ENCODE measurements around the gene OR5C1.
"Not testable (repeated sequence)": the region's sequence is repeated elsewhere in the genome, so short reads cannot be mapped to it uniquely, and the experiment has no call there.

The OR5C1 gene

GRCh38 chr9:122800066-122801060 is 11.6 kb downstream of the OR5C1 start, which contains the start of gene OR1K1:
Gene OR1K1, plus strand, starts transcription at chr9:122800123. Its CDS starts 0 bp downstream, at chr9:122800123.
- Mint-ChIP-seq H3K9me3 (no peaks in the 10 kb centered on the region), H3K27ac (no peak within 1 kb of the TSS), H3K4me1 (ENCODE audit: low read depth) (peaks cover 3% of the 10 kb centered on the region), H3K27me3 (no peaks in the 10 kb centered on the region), H3K4me3 (no peak within 1 kb of the TSS), H3K36me3 (ENCODE audit: low read depth) (no peaks in the 10 kb centered on the region)
- no peak for DNase-seq

- Mint-ChIP-seq H3K27ac (peak overlapping the region; percentile 90), H3K9me3 (peaks cover 7% of the 10 kb centered on the region), H3K4me3 (no peak overlapping the region), H3K4me1 (ENCODE audit: low read depth) (peaks cover 26% of the 10 kb centered on the region), H3K36me3 (ENCODE audit: low read depth) (peaks cover 5% of the 10 kb centered on the region), H3K27me3 (no peaks in the 10 kb centered on the region)
- no peak for DNase-seq
Observed at GRCh38 chr9:122806661-122807060, 17.9 kb downstream of the OR5C1 start.

DNA sequence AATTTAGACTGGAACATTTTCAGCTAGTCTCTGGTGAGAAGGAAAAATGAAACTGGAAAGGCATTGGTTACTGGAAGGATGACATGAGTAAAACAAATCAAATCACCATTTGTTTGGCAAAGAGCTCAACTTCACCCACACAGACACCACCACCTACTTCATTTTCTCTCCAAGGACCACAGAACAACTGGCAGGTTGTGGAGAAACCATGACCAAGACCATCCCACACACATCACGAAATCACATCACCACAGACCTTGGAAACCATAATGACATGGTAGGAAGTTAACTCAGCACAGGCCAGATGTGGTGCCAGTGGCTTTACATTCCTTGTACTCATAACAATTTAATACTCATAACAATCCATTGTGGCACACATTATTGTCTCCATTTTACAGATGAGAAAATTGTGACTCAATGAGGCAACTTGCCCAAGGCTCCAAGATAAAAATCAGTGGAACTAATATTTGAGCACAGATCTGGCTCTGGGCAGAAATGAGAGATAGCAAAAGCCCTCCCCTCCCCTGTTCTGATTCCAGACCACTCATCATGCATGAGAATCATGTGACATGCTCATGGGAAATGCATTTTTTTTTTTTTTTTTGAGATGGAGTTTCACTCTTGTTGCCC is 18.7 kb downstream of the OR5C1 start:
- peaks cover 7% of the 10 kb centered on the region for H3K9me3 Mint-ChIP-seq
- H3K4me3 Mint-ChIP-seq: no peak overlapping the region
- H3K36me3 Mint-ChIP-seq (ENCODE audit: low read depth): peaks cover 5% of the 10 kb centered on the region
- peaks cover 26% of the 10 kb centered on the region for H3K4me1 Mint-ChIP-seq (ENCODE audit: low read depth)
- no peaks in the 10 kb centered on the region for H3K27me3 Mint-ChIP-seq
- DNase-seq: no peak
- peak overlapping the region; percentile 90 for H3K27ac Mint-ChIP-seq

GRCh38 chr9:122808141-122808540 is 19.4 kb downstream of the OR5C1 start:
- Mint-ChIP-seq H3K36me3 (ENCODE audit: low read depth) (peaks cover 5% of the 10 kb centered on the region), H3K27ac (peak overlapping the region; percentile 90), H3K4me1 (ENCODE audit: low read depth) (peaks cover 26% of the 10 kb centered on the region), H3K9me3 (peaks cover 7% of the 10 kb centered on the region), H3K4me3 (no peak overlapping the region), H3K27me3 (no peaks in the 10 kb centered on the region)
- no peak for DNase-seq

- H3K27me3 Mint-ChIP-seq; DNase-seq; H3K9me3 Mint-ChIP-seq; H3K27ac Mint-ChIP-seq; H3K4me3 Mint-ChIP-seq; H3K36me3 Mint-ChIP-seq (ENCODE audit: low read depth): not testable (repeated sequence)
- H3K4me1 Mint-ChIP-seq (ENCODE audit: low read depth): peaks cover 26% of the 10 kb centered on the region
Observed at GRCh38 chr9:122809261-122809660, 20.5 kb downstream of the OR5C1 start.

DNA sequence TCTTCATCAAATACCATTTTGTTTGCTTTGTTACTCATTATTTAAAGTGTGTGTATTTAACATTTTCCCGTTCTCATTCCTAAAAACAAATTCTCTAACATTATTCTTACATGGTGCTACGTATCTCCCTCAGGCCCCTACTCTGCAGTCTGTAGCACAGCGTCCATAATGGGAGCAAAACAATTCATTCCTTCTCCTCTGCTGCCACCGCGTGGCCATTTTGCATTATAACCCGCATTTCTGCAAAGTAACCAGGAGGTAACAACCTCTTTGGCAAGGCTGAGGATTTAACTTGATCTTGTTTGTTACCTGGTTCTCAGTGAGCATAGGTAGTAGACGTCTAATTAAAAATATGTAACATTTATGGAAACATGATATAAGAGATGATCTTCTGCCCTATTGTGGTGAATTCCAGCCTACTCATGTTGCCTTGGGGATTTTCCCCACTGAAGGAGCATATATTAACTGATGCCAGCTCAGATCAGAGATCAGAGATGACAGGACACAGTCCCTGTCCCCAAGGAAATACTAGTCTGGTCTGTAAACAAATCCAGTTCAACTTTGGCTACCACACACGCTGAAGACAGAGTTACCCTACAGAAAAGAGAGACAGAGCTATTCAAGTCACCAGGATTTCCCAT is 21.7 kb downstream of the OR5C1 start:
- H3K27ac Mint-ChIP-seq: no peak overlapping the region
- H3K9me3 Mint-ChIP-seq: peaks cover 7% of the 10 kb centered on the region
- peaks cover 5% of the 10 kb centered on the region for H3K36me3 Mint-ChIP-seq (ENCODE audit: low read depth)
- peaks cover 32% of the 10 kb centered on the region for H3K4me1 Mint-ChIP-seq (ENCODE audit: low read depth)
- no peaks in the 10 kb centered on the region for H3K27me3 Mint-ChIP-seq
- peak; percentile 81 for DNase-seq
- no peak overlapping the region for H3K4me3 Mint-ChIP-seq

GRCh38 chr9:122812736-122813135 is 24.0 kb downstream of the OR5C1 start:
- DNase-seq: no peak
- H3K9me3 Mint-ChIP-seq: no peaks in the 10 kb centered on the region
- peaks cover 35% of the 10 kb centered on the region for H3K4me1 Mint-ChIP-seq (ENCODE audit: low read depth)
- H3K27me3 Mint-ChIP-seq: no peaks in the 10 kb centered on the region
- H3K36me3 Mint-ChIP-seq (ENCODE audit: low read depth): peaks cover 12% of the 10 kb centered on the region
- H3K4me3 Mint-ChIP-seq: no peak overlapping the region
- H3K27ac Mint-ChIP-seq: no peak overlapping the region

- Mint-ChIP-seq H3K36me3 (ENCODE audit: low read depth) (peaks cover 21% of the 10 kb centered on the region), H3K27me3 (no peaks in the 10 kb centered on the region), H3K9me3 (no peaks in the 10 kb centered on the region), H3K4me1 (ENCODE audit: low read depth) (peaks cover 25% of the 10 kb centered on the region), H3K27ac (peak overlapping the region; percentile 31), H3K4me3 (no peak overlapping the region)
- DNase-seq: no peak
Observed at GRCh38 chr9:122814545-122814944, 25.8 kb downstream of the OR5C1 start.

- Mint-ChIP-seq H3K27ac (peak overlapping the region; percentile 91), H3K36me3 (ENCODE audit: low read depth) (peaks cover 31% of the 10 kb centered on the region), H3K4me3 (peak overlapping the region; percentile 55), H3K9me3 (no peaks in the 10 kb centered on the region), H3K27me3 (no peaks in the 10 kb centered on the region), H3K4me1 (ENCODE audit: low read depth) (peaks cover 35% of the 10 kb centered on the region)
- DNase-seq: no peak
Observed at GRCh38 chr9:122815544-122815943, 26.8 kb downstream of the OR5C1 start.

- no peaks in the 10 kb centered on the region for H3K27me3 Mint-ChIP-seq
- no peaks in the 10 kb centered on the region for H3K9me3 Mint-ChIP-seq
- peak overlapping the region; percentile 91 for H3K27ac Mint-ChIP-seq
- peak overlapping the region; percentile 55 for H3K4me3 Mint-ChIP-seq
- peak; percentile 51 for DNase-seq
- H3K4me1 Mint-ChIP-seq (ENCODE audit: low read depth): peaks cover 38% of the 10 kb centered on the region
- peaks cover 37% of the 10 kb centered on the region for H3K36me3 Mint-ChIP-seq (ENCODE audit: low read depth)
Observed at GRCh38 chr9:122816163-122816867, 27.6 kb downstream of the OR5C1 start.

GRCh38 chr9:122819326-122819725 is 30.6 kb downstream of the OR5C1 start:
- no peak for DNase-seq
- Mint-ChIP-seq H3K4me1 (ENCODE audit: low read depth) (peaks cover 54% of the 10 kb centered on the region), H3K36me3 (ENCODE audit: low read depth) (peaks cover 61% of the 10 kb centered on the region), H3K4me3 (no peak overlapping the region), H3K27me3 (no peaks in the 10 kb centered on the region), H3K27ac (peak overlapping the region; percentile 47), H3K9me3 (no peaks in the 10 kb centered on the region)

GRCh38 chr9:122819791-122820489 is 31.2 kb downstream of the OR5C1 start:
- Mint-ChIP-seq H3K36me3 (ENCODE audit: low read depth) (peaks cover 67% of the 10 kb centered on the region), H3K9me3 (no peaks in the 10 kb centered on the region), H3K4me3 (no peak overlapping the region), H3K27me3 (no peaks in the 10 kb centered on the region), H3K4me1 (ENCODE audit: low read depth) (peaks cover 56% of the 10 kb centered on the region), H3K27ac (peak overlapping the region; percentile 50)
- DNase-seq: no peak

DNA sequence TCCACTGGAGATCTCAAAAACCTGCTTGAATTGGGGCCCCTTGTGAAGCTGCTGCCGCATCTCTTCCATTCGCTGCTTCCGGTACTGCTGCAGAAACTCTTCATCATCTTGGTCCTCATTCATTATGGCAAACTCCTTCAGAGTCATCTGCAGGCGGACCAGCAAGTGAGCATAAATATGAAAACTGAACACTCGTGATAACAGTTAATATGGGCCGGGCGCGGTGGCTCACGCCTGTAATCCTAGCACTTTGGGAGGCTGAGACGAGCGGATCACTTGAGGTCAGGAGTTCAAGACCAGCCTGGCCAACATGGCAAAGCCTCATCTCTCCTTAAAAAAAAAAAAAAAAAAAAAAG is 31.7 kb downstream of the OR5C1 start:
- Mint-ChIP-seq H3K36me3 (ENCODE audit: low read depth) (peaks cover 72% of the 10 kb centered on the region), H3K27ac (peak overlapping the region; percentile 50), H3K4me3 (no peak overlapping the region), H3K27me3 (no peaks in the 10 kb centered on the region), H3K9me3 (no peaks in the 10 kb centered on the region), H3K4me1 (ENCODE audit: low read depth) (peaks cover 56% of the 10 kb centered on the region)
- no peak for DNase-seq
